H1 (cell line): ENCODE measurements around the gene CDH9. TPM values are rescaled to one million over a fixed set of nuclear protein-coding genes. Genes with fewer than 3 reads are reported as not detected.

ENCODE experiments used
- CTCF ChIA-PET: fragments of 300-600 bp; sonication (Branson Sonifier 250); formaldehyde crosslinking; loops from one replicate; lab custom pipeline; 2021; ENCODE audit not compliant: partially characterized antibody; lab: Charles Lee
- POLR2A ChIA-PET: fragments of 300-600 bp; sonication (Branson Sonifier 250); formaldehyde crosslinking; loops from one replicate; lab custom pipeline; 2021; ENCODE audit warnings: inconsistent platforms; ENCODE audit not compliant: partially characterized antibody; lab: Charles Lee
- DNase-seq, 2 experiments: peaks; one replicate each; pipeline versions ENCODE4 v3.0.0 to v3.0.0-alpha.2; 2010 to 2022; ENCODE audit warnings: low spot score in 2 of 2, low read depth in 1 of 2, mixed read lengths in 1 of 2
- FAIRE-seq: peaks from 2 replicates; lab custom pipeline; 2011; peaks lifted over from hg19 to GRCh38; lab: Jason Lieb, UNC
- H2AFZ ChIP-seq: 2 replicates; pipeline ENCODE4 v1.8.1; 2012; ENCODE audit warnings: low read length, inconsistent platforms
- H2AK5ac ChIP-seq: 2 replicates; pipeline ENCODE4 v1.6.1; 2013; ENCODE audit warnings: low read depth, low read length
- H2BK120ac ChIP-seq: replicated peaks from 2 replicates; pipeline ENCODE3; 2013; ENCODE audit warnings: low read depth, low read length, inconsistent platforms
- H2BK12ac ChIP-seq: 2 replicates; pipeline ENCODE4 v1.6.1; 2013; ENCODE audit warnings: low read depth, low read length
- H2BK15ac ChIP-seq: 2 replicates; pipeline ENCODE4 v1.6.1; 2013; ENCODE audit warnings: low read length
- H2BK20ac ChIP-seq: 2 replicates; pipeline ENCODE4 v1.6.1; 2013; ENCODE audit warnings: low read length
- H2BK5ac ChIP-seq: 2 replicates; pipeline ENCODE4 v1.6.1; 2013; ENCODE audit warnings: low read depth, low read length
- H3K14ac ChIP-seq: 2 replicates; pipeline ENCODE4 v1.6.1; 2013; ENCODE audit warnings: inconsistent platforms; ENCODE audit not compliant: insufficient read length
- H3K18ac ChIP-seq: 2 replicates; pipeline ENCODE4 v1.6.1; 2013; ENCODE audit warnings: low read length; ENCODE audit errors: extremely low read depth
- H3K23ac ChIP-seq: 2 replicates; pipeline ENCODE4 v1.6.1; 2013; ENCODE audit warnings: inconsistent platforms; ENCODE audit not compliant: insufficient read length
- H3K23me2 ChIP-seq: 2 replicates; pipeline ENCODE4 v1.6.1; 2013; ENCODE audit warnings: low read depth, low read length
- H3K27ac ChIP-seq: 2 replicates; pipeline ENCODE4 v1.6.1; 2011; ENCODE audit warnings: low read depth, low read length, inconsistent platforms
- H3K27me3 ChIP-seq, 4 experiments: replicated peaks in 1 of 4; 1 replicate in 1 of 4; 2 replicates in 3 of 4; pipeline versions ENCODE4 v1.6.1 to v1.8.1; 2011 to 2013; ENCODE audit warnings: low read length in 3 of 4, mild to moderate bottlenecking in 3 of 4, inconsistent platforms in 2 of 4, mixed read lengths in 2 of 4, moderate library complexity in 1 of 4; ENCODE audit not compliant: control insufficient read depth in 3 of 4, insufficient read depth in 3 of 4; ENCODE audit errors: extremely low read depth in 1 of 4
- H3K36me3 ChIP-seq, 4 experiments: 2 replicates each; pipeline versions ENCODE4 v1.6.1 to v1.8.1; 2011 to 2013; ENCODE audit warnings: mild to moderate bottlenecking in 4 of 4, low read length in 3 of 4, moderate library complexity in 2 of 4, control low read depth in 1 of 4, inconsistent platforms in 1 of 4; ENCODE audit not compliant: insufficient read depth in 4 of 4, control insufficient read depth in 2 of 4
- H3K4ac ChIP-seq: replicated peaks from 2 replicates; pipeline ENCODE3; 2013; ENCODE audit warnings: low read length, low read depth, mixed read lengths, inconsistent platforms; ENCODE audit not compliant: insufficient read length
- H3K4me1 ChIP-seq, 4 experiments: replicated peaks in 1 of 4; 1 replicate in 1 of 4; 2 replicates in 3 of 4; pipeline versions ENCODE4 v1.6.1 to v1.8.1; 2011 to 2013; ENCODE audit warnings: low read length in 3 of 4, inconsistent platforms in 2 of 4, mixed read lengths in 1 of 4; ENCODE audit not compliant: insufficient read depth in 4 of 4, control insufficient read depth in 3 of 4
- H3K4me2 ChIP-seq, 2 experiments: 2 replicates each; pipeline versions ENCODE4 v1.6.1 to v1.8.1; 2011 to 2013; ENCODE audit warnings: low read depth in 2 of 2, low read length in 2 of 2, control low read depth in 1 of 2, inconsistent platforms in 1 of 2, mild to moderate bottlenecking in 1 of 2; ENCODE audit not compliant: insufficient read depth in 1 of 2
- H3K4me3 ChIP-seq, 4 experiments: fragments of 200-600, 300-600 bp in 1 of 4; sonication (generic), shearing (Covaris generic), sonication (Bioruptor Twin) in 1 of 4; 2 replicates each; pipeline versions ENCODE4 v1.5.1 to v1.8.1; 2011 to 2016; ENCODE audit warnings: low read length in 4 of 4, low read depth in 3 of 4, control low read depth in 2 of 4, inconsistent platforms in 2 of 4, mild to moderate bottlenecking in 2 of 4, mixed read lengths in 1 of 4, moderate library complexity in 1 of 4; ENCODE audit not compliant: insufficient read depth in 2 of 4; ENCODE audit errors: extremely low read depth in 1 of 4
- H3K56ac ChIP-seq: replicated peaks from 2 replicates; pipeline ENCODE3; 2013; ENCODE audit warnings: low read depth, mild to moderate bottlenecking, mixed read lengths, low read length, inconsistent platforms; ENCODE audit not compliant: insufficient read length
- H3K79me1 ChIP-seq: 2 replicates; pipeline ENCODE4 v1.6.1; 2013; ENCODE audit warnings: low read depth, low read length, control low read depth
- H3K79me2 ChIP-seq, 2 experiments: 2 replicates each; pipeline versions ENCODE4 v1.6.1 to v1.8.1; 2012 to 2013; ENCODE audit warnings: low read length in 2 of 2, mild to moderate bottlenecking in 2 of 2, inconsistent platforms in 1 of 2; ENCODE audit not compliant: insufficient read depth in 2 of 2, control insufficient read depth in 1 of 2
- H3K9ac ChIP-seq, 4 experiments: replicated peaks in 1 of 4; 1 replicate in 1 of 4; 2 replicates in 3 of 4; pipeline versions ENCODE4 v1.6.1 to v1.8.1; 2011 to 2013; ENCODE audit warnings: low read depth in 3 of 4, low read length in 3 of 4, control low read depth in 2 of 4, mild to moderate bottlenecking in 2 of 4, moderate library complexity in 2 of 4, inconsistent platforms in 1 of 4; ENCODE audit errors: extremely low read depth in 1 of 4
- H3K9me3 ChIP-seq, 2 experiments: 2 replicates each; pipeline versions ENCODE4 v1.6.1 to v1.8.1; 2012 to 2013; ENCODE audit warnings: mild to moderate bottlenecking in 2 of 2, moderate library complexity in 2 of 2, control low read depth in 1 of 2, inconsistent platforms in 1 of 2, low read depth in 1 of 2, low read length in 1 of 2, mixed read lengths in 1 of 2; ENCODE audit not compliant: insufficient read depth in 2 of 2
- H4K20me1 ChIP-seq, 2 experiments: replicated peaks in 1 of 2; 2 replicates each; pipeline versions ENCODE3 to v1.8.1; 2011 to 2013; ENCODE audit warnings: inconsistent platforms in 2 of 2, low read length in 2 of 2, mild to moderate bottlenecking in 1 of 2; ENCODE audit not compliant: insufficient read depth in 2 of 2, control insufficient read depth in 1 of 2
- H4K5ac ChIP-seq: 2 replicates; pipeline ENCODE4 v1.6.1; 2013; ENCODE audit warnings: low read length, low read depth, mixed read lengths, inconsistent platforms; ENCODE audit not compliant: insufficient read length
- H4K8ac ChIP-seq: 2 replicates; pipeline ENCODE4 v1.8.0; 2013; ENCODE audit warnings: mild to moderate bottlenecking, moderate library complexity, low read length, inconsistent platforms; ENCODE audit not compliant: insufficient read depth; ENCODE audit errors: extremely low read depth
- H4K91ac ChIP-seq: replicated peaks from 2 replicates; pipeline ENCODE3; 2013; ENCODE audit warnings: low read length, mixed read lengths, inconsistent platforms; ENCODE audit not compliant: insufficient read length
- EZH2 ChIP-seq: fragments of 200-600 bp; sonication (generic); IDR thresholded peaks from 2 replicates; pipeline ENCODE4 v1.7.1; 2012; ENCODE audit warnings: low read depth, mild to moderate bottlenecking, moderate library complexity, low read length, inconsistent platforms; ENCODE audit not compliant: severe bottlenecking
- WGBS, 2 experiments: shearing (Covaris generic) in 1 of 2; methylation state at CpG; one replicate each; pipeline versions ENCODE4 v1.1.6 to v1.1.7; 2013 to 2015; ENCODE audit warnings: low lambda C conversion rate in 2 of 2, mixed read lengths in 2 of 2, inconsistent platforms in 1 of 2, low coverage in 1 of 2, missing lambda C conversion rate in 1 of 2; ENCODE audit not compliant: insufficient replicate concordance in 2 of 2, insufficient coverage in 1 of 2, insufficient read length in 1 of 2; ENCODE audit errors: extremely low coverage in 1 of 2, missing lambda C conversion rate in 1 of 2; 5-methylcytosine and 5-hydroxymethylcytosine counted together
- polyA plus RNA-seq, 7 experiments: library from polyadenylated mRNA; depleted of rRNA in 3 of 7; stranded (reverse) in 5 of 7; unstranded in 2 of 7; fragments of >200 nt in 5 of 7; fragments of 200-250 nt in 2 of 7; gene quantifications; 1 replicate in 5 of 7; 2 replicates in 1 of 7; 4 replicates in 1 of 7; pipeline versions ENCODE4 v1.2.1 to v1.2.3, GENCODE V29; 2011 to 2013; ENCODE audit warnings: missing spikeins in 2 of 7, mixed read lengths in 2 of 7
- total RNA-seq: library from RNA; stranded (reverse); fragmentation: NEBNext Ultra II Directional; extraction: Animal tissue kit (Norgen Biotek cat#: 25700); gene quantifications from 2 replicates; pipeline ENCODE4 v1.2.1, GENCODE V29; 2021

Gene CDH9
- total and polyA plus RNA-seq, 2 of the 8 experiments (the other 6 are each of a cell fraction or from before 2014, with no cell fraction given), result 0.54 to 1.0 TPM

GRCh38 chr5:26877154-26877553 lies 161.2 kb downstream of the CDH9 start:
- H3K27ac ChIP-seq, result no peak overlapping the region
- no peaks in the 10 kb centered on the region for H3K79me1 ChIP-seq
- no peak overlapping the region for H3K14ac ChIP-seq
- H2AFZ ChIP-seq, result no peak overlapping the region
- H2BK12ac ChIP-seq, result no peak overlapping the region
- H3K4ac ChIP-seq, result no peak overlapping the region
- H2BK120ac ChIP-seq, result no peak overlapping the region
- no peak overlapping the region for H3K23ac ChIP-seq
- DNase-seq, result no peak
- H2BK15ac ChIP-seq, result no peak overlapping the region
- no peak overlapping the region for H4K91ac ChIP-seq
- H4K5ac ChIP-seq, result no peak overlapping the region
- H3K4me3 ChIP-seq, result no peak overlapping the region
- H3K79me2 ChIP-seq, result no peaks in the 10 kb centered on the region
- H3K4me1 ChIP-seq, result no peaks in the 10 kb centered on the region
- no peak overlapping the region for H3K4me2 ChIP-seq
- no peaks in the 10 kb centered on the region for H4K20me1 ChIP-seq
- 95% methylated on average over 4 of the region's 4 CpGs; no CpG with 5 or more reads in 1 of the 2 experiments for WGBS, 2 experiments
- no peaks in the 10 kb centered on the region for H3K27me3 ChIP-seq
- H3K36me3 ChIP-seq, result no peaks in the 10 kb centered on the region
- no peak overlapping the region for H4K8ac ChIP-seq
- no peaks in the 10 kb centered on the region for H3K23me2 ChIP-seq
- H2BK20ac ChIP-seq, result no peak overlapping the region
- H2AK5ac ChIP-seq, result no peak overlapping the region
- no peak overlapping the region for H3K18ac ChIP-seq
- H2BK5ac ChIP-seq, result no peak overlapping the region
- H3K56ac ChIP-seq, result no peak overlapping the region
- FAIRE-seq, result no peak
- ChIA-PET POLR2A (no interaction called here), CTCF (no interaction called here)
- H3K9ac ChIP-seq, result no peak overlapping the region
- no peaks in the 10 kb centered on the region for H3K9me3 ChIP-seq
- TF ChIP-seq EZH2, result no peak
